ENCODE measurements around the gene KCNIP4.

The KCNIP4 gene

GRCh38 chr4:21552455-21552854 is 396.1 kb downstream of the KCNIP4 start:
- Histone ChIP-seq H3K4me3 (no peak overlapping the region), H3K27ac (no peak overlapping the region)
- DNase-seq (ENCODE audit: low spot score), result no peak
- TF ChIP-seq, protein P1, sequence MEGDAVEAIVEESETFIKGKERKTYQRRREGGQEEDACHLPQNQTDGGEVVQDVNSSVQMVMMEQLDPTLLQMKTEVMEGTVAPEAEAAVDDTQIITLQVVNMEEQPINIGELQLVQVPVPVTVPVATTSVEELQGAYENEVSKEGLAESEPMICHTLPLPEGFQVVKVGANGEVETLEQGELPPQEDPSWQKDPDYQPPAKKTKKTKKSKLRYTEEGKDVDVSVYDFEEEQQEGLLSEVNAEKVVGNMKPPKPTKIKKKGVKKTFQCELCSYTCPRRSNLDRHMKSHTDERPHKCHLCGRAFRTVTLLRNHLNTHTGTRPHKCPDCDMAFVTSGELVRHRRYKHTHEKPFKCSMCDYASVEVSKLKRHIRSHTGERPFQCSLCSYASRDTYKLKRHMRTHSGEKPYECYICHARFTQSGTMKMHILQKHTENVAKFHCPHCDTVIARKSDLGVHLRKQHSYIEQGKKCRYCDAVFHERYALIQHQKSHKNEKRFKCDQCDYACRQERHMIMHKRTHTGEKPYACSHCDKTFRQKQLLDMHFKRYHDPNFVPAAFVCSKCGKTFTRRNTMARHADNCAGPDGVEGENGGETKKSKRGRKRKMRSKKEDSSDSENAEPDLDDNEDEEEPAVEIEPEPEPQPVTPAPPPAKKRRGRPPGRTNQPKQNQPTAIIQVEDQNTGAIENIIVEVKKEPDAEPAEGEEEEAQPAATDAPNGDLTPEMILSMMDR (IDR thresholded peaks at IDR 0.05), result no peak

DNA sequence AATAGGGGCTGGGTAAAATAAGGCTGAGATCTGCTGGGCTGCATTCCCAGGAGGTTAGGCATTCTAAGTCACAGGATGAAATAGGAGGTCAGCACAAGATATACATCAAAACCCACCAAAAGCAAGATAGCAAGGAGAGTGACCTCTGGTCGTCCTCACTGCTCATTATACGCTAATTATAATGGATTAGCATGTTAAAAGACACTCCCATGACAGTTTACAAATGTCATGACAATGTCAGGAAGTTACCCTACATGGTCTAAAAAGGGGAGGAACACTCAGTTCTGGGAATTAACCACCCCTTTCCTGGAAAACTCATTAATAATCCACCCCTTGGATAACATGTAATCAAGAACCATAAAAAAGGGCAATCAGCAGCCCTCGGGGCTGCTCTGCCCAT is 403.6 kb downstream of the KCNIP4 start:
- no peak overlapping the region for H3K27ac ChIP-seq
- H3K4me3 ChIP-seq, result no peak overlapping the region
- no peak for DNase-seq (ENCODE audit: low spot score)
- TF ChIP-seq, protein P1 (IDR thresholded peaks at IDR 0.05), result no peak

DNA sequence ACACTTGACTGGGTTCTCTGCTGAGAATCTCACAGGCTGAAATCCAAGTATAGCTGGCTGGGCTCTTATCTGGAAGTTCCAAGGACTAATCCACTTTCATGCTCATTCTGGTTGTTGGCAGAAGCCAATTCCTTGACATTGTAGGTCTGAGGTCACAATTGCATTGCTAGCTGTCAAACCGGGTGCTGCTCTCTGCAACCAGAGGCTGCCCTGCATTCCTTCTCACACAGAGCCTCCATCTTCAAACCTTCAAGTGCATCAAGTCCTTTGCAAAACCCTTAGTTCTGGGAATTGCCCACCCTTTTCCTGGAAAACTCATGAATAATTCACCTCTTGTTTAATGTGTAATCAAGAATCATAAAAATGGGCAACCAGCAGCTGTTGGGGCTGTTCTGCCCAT is 404.2 kb downstream of the KCNIP4 start:
- no peak for DNase-seq (ENCODE audit: low spot score)
- Histone ChIP-seq H3K4me3 (no peak overlapping the region), H3K27ac (no peak overlapping the region)
- TF ChIP-seq, protein P1 (IDR thresholded peaks at IDR 0.05), result no peak

DNA sequence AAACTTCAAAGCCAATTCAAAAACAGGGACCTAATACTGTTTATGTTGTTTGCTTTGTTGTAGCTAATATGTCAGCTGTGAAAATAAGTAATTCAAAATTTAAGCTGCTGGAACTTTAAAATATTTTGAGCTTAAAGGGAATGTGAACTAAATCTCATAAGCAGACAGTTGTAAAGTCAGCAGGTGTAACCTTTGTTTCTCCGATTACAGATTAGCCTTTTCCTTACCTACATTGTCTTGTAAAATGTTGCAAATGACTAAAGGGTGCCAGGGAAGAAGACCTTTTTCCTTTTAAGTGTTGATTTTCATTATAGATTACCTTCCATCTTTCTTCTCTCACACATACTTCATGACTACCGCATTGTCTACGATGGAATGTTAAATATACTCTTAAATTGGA is 405.1 kb downstream of the KCNIP4 start:
- Histone ChIP-seq H3K4me3 (no peak overlapping the region), H3K27ac (no peak overlapping the region)
- no peak for DNase-seq (ENCODE audit: low spot score)
- TF ChIP-seq, protein P1 (IDR thresholded peaks at IDR 0.05), result no peak

DNA sequence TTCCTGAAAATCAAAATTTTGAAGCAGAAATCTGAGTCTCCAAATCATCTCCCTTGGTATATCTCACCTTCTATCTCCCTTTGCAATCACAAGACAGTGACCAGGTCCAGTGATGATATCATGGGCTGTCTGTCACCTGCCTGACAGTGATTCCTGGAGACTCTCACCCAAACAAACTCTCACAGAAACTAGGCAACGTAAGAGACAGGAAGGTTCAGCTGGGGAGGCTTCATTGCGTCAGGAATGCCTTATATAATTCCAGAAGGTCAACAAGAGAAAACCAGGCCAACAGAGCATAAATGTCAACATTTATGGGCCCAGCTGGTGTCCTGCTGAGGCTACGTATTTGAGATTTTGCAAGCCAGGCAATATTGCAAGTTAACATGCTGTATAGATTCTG is 412.7 kb downstream of the KCNIP4 start:
- TF ChIP-seq, protein P1 (IDR thresholded peaks at IDR 0.05), result no peak
- DNase-seq (ENCODE audit: low spot score), result no peak
- Histone ChIP-seq H3K27ac (no peak overlapping the region), H3K4me3 (no peak overlapping the region)

DNA sequence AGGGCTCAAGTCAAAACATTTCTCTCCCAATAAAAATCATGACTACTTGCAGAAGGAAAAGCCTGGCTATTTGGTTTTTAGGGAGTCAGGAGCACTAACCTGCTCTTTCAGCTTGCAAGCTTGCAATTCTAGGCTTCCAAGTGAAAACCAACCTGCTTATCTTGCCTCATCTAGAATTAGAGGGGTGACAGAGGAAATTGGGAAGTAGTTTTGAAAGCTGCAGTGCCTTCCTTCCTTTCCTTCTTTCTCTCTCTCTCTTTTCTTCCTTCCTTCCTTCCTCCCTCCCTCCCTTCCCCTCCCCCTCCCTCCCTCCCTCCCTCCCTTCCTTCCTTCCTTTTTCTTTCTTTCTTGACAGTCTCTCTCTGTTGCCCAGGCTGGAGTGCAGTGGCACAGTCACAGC is 417.5 kb downstream of the KCNIP4 start:
- TF ChIP-seq, protein P1 (IDR thresholded peaks at IDR 0.05), result no peak
- no peak overlapping the region for H3K27ac ChIP-seq
- no peak for DNase-seq (ENCODE audit: low spot score)
- no peak overlapping the region for H3K4me3 ChIP-seq

DNA sequence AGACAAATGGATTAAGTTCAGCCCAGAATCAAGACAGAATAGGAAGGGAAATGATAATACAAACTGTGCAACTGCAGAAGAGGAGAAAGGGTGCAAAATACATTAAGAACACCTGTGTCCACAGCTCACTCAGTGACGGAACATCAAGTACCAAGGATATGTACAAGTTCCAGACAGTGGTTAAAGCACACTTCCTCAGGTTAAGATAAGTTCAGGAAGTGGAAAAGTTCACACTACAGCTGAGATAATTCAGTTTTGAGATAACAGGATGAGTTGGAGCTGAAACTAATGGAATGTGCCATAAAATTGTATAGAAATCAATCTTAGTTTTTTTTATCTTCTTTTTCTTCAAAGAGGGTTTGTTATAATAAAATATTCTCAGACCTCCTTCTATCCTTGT is 419.4 kb downstream of the KCNIP4 start:
- Histone ChIP-seq H3K4me3 (no peak overlapping the region), H3K27ac (no peak overlapping the region)
- TF ChIP-seq, protein P1 (IDR thresholded peaks at IDR 0.05), result no peak
- no peak for DNase-seq (ENCODE audit: low spot score)

Data from coronary artery (tissue), 2 donors.